ENCODE results near the gene IRF2BP2.

The IRF2BP2 gene

GRCh38 chr1:234613128-234613875, 3.3 kb upstream of the IRF2BP2 start:
- no peak for DNase-seq (ENCODE audit: low read depth in 2 of 2)

- DNase-seq (ENCODE audit: low read depth in 2 of 2) = peak in 1 of 2 donors; percentile 58
These were observed 2.6 kb upstream of the IRF2BP2 start for GRCh38 chr1:234612352-234613127.

GRCh38 chr1:234611847-234612351, 1.9 kb upstream of the IRF2BP2 start:
- no peak for DNase-seq (ENCODE audit: low read depth in 2 of 2)

- DNase-seq (ENCODE audit: low read depth in 2 of 2) = no peak
These were observed 1.4 kb upstream of the IRF2BP2 start for GRCh38 chr1:234611225-234611846.

GRCh38 chr1:234610666-234611224, 767 bp upstream of the IRF2BP2 start:
- peak; percentile 89 to 91 for DNase-seq (ENCODE audit: low read depth in 2 of 2)

GRCh38 chr1:234609691-234610042, 311 bp downstream of the IRF2BP2 start:
- DNase-seq (ENCODE audit: low read depth in 2 of 2) = no peak

- DNase-seq (ENCODE audit: low read depth in 2 of 2) = peak in 1 of 2 donors; percentile 60
These were observed 877 bp downstream of the IRF2BP2 start for GRCh38 chr1:234608911-234609690.

GRCh38 chr1:234608025-234608910, 1.7 kb downstream of the IRF2BP2 start:
- peak in 1 of 2 donors; percentile 66 for DNase-seq (ENCODE audit: low read depth in 2 of 2)

GRCh38 chr1:234607109-234608024, 2.6 kb downstream of the IRF2BP2 start:
- no peak for DNase-seq (ENCODE audit: low read depth in 2 of 2)

GRCh38 chr1:234606784-234607108, 3.2 kb downstream of the IRF2BP2 start:
- DNase-seq (ENCODE audit: low read depth in 2 of 2) = no peak

- DNase-seq (ENCODE audit: low read depth in 2 of 2) = no peak
These were observed 3.8 kb downstream of the IRF2BP2 start for GRCh38 chr1:234605983-234606783.

- no peak for DNase-seq (ENCODE audit: low read depth in 2 of 2)
These were observed 4.5 kb downstream of the IRF2BP2 start for GRCh38 chr1:234605399-234605982.

GRCh38 chr1:234604495-234605398, 5.2 kb downstream of the IRF2BP2 start:
- no peak for DNase-seq (ENCODE audit: low read depth in 2 of 2)

GRCh38 chr1:234603221-234604204, 6.5 kb downstream of the IRF2BP2 start:
- DNase-seq (ENCODE audit: low read depth in 2 of 2) = no peak

- DNase-seq (ENCODE audit: low read depth in 2 of 2) = no peak
These were observed 7.4 kb downstream of the IRF2BP2 start for GRCh38 chr1:234602334-234603220.
